Tibial nerve (tissue), 4 donors: Measurements from ENCODE around the gene C1orf35. TPM values are rescaled to one million over a fixed set of nuclear protein-coding genes. Genes with fewer than 3 reads are reported as not detected.

Source experiments
- DNase-seq, 2 donors: peaks; one replicate each; pipeline ENCODE4 v3.0.0-alpha.2; 2019; ENCODE audit warnings: low spot score in 2 of 2
- H3K27ac ChIP-seq, 4 donors: fragments of 200-600 bp; sonication (generic) in 3 of 4; one replicate each; pipeline ENCODE4 v1.5.1; 2017 to 2019; ENCODE audit warnings: mild to moderate bottlenecking in 1 of 4
- H3K27me3 ChIP-seq, 2 donors: fragments of 200-600 bp; sonication (generic) in 1 of 2; one replicate each; pipeline versions ENCODE4 v1.5.1 to v1.6.0; 2017 to 2019
- H3K36me3 ChIP-seq, 3 donors: fragments of 200-600 bp; sonication (generic); one replicate each; pipeline ENCODE4 v1.5.1; 2018 to 2019
- H3K4me1 ChIP-seq, 4 donors: fragments of 200-600 bp; sonication (generic) in 3 of 4; one replicate each; pipeline ENCODE4 v1.5.1; 2017 to 2019
- H3K4me3 ChIP-seq, 4 donors: fragments of 200-600 bp; sonication (generic) in 3 of 4; one replicate each; pipeline ENCODE4 v1.5.1; 2017 to 2019; ENCODE audit warnings: mild to moderate bottlenecking in 1 of 4, moderate library complexity in 1 of 4
- H3K9me3 ChIP-seq, 4 donors: fragments of 200-600 bp; sonication (generic) in 3 of 4; one replicate each; pipeline ENCODE4 v1.5.1; 2017 to 2019
- CTCF ChIP-seq, 5 experiments: fragments of 200-600 bp in 3 of 5; fragments of 450-650 bp in 2 of 5; sonication (generic) in 3 of 5; IDR thresholded peaks; one replicate each; pipeline ENCODE4 v1.5.1; 2016 to 2019; ENCODE audit warnings: antibody characterized with exemption in 5 of 5, mild to moderate bottlenecking in 3 of 5, moderate library complexity in 2 of 5
- EP300 ChIP-seq, 2 donors: sonication (generic); formaldehyde crosslinking; IDR thresholded peaks; one replicate each; pipeline ENCODE4 v1.6.1; 2017; ENCODE audit warnings: antibody characterized with exemption in 2 of 2, mild to moderate bottlenecking in 1 of 2
- POLR2A ChIP-seq, 2 donors: fragments of 450-650 bp; IDR thresholded peaks; one replicate each; pipeline ENCODE4 v1.6.1; 2017; ENCODE audit warnings: antibody characterized with exemption in 2 of 2, mild to moderate bottlenecking in 2 of 2, moderate library complexity in 2 of 2
- WGBS, 2 donors: methylation state at CpG; one replicate each; pipeline ENCODE4 v1.1.5; 2018; 5-methylcytosine and 5-hydroxymethylcytosine counted together
- total RNA-seq, 4 donors: library from RNA; depleted of rRNA; stranded (reverse); fragments of >200 nt; gene quantifications; one replicate each; pipeline ENCODE4 v1.1.0, GENCODE V29; 2016

Gene C1orf35
- total RNA-seq, 4 donors from 2014 or later = 26.4 to 38.5 (median 27.1) TPM

- Histone ChIP-seq H3K9me3 (no peaks in the 10 kb centered on the region), H3K4me3 (no peak overlapping the region), H3K27me3 (no peaks in the 10 kb centered on the region), H3K36me3 (peaks cover 0 to 42% (median 0%) of the 10 kb centered on the region in 3 donors), H3K27ac (peak overlapping the region in 1 of 4 donors; percentile 11), H3K4me1 (peaks cover 0 to 50% (median 29%) of the 10 kb centered on the region in 4 donors)
- no peak for DNase-seq
- no peak for TF ChIP-seq CTCF (IDR thresholded peaks at IDR 0.05)
- no peak for TF ChIP-seq EP300 (IDR thresholded peaks at IDR 0.05)
- TF ChIP-seq POLR2A (IDR thresholded peaks at IDR 0.05) = no peak
- WGBS, 2 donors = 62 to 71% methylated on average over 9 of the region's 9 CpGs
Measured at GRCh38 chr1:228105270-228105995, 2.3 kb upstream of the C1orf35 start.

GRCh38 chr1:228104526-228105269 lies 1.6 kb upstream of the C1orf35 start:
- H3K4me3 ChIP-seq = no peak overlapping the region
- peaks cover 0 to 47% (median 25%) of the 10 kb centered on the region in 4 donors for H3K4me1 ChIP-seq
- H3K36me3 ChIP-seq = peaks cover 0 to 49% (median 0%) of the 10 kb centered on the region in 3 donors
- H3K27me3 ChIP-seq = no peaks in the 10 kb centered on the region
- no peak for DNase-seq
- peak overlapping the region in 2 of 4 donors; percentile 43 to 96 for H3K27ac ChIP-seq
- H3K9me3 ChIP-seq = no peaks in the 10 kb centered on the region
- WGBS, 2 donors = 71 to 74% methylated on average over 4 to 7 of the region's 7 CpGs
- TF ChIP-seq EP300 (IDR thresholded peaks at IDR 0.05) (no peak), POLR2A (IDR thresholded peaks at IDR 0.05) (no peak), CTCF (IDR thresholded peaks at IDR 0.05) (no peak)

- no peaks in the 10 kb centered on the region for H3K9me3 ChIP-seq
- peaks cover 0 to 66% (median 9%) of the 10 kb centered on the region in 3 donors for H3K36me3 ChIP-seq
- H3K27me3 ChIP-seq = no peaks in the 10 kb centered on the region
- peak overlapping the region; percentile 83 to 98 (median 90) for H3K27ac ChIP-seq
- peak overlapping the region; percentile 65 to 100 (median 78) for H3K4me3 ChIP-seq
- DNase-seq = no peak
- TF ChIP-seq POLR2A (IDR thresholded peaks at IDR 0.05) (no peak), EP300 (IDR thresholded peaks at IDR 0.05) (no peak), CTCF (IDR thresholded peaks at IDR 0.05) (no peak)
- 9 to 25% methylated on average over 16 to 23 of the region's 73 CpGs for WGBS, 2 donors
- peaks cover 0 to 44% (median 16%) of the 10 kb centered on the region in 4 donors for H3K4me1 ChIP-seq
Measured at GRCh38 chr1:228101994-228102790, 933 bp downstream of the C1orf35 start.

GRCh38 chr1:228101614-228101993 lies 1.5 kb downstream of the C1orf35 start:
- peak overlapping the region; percentile 83 to 98 (median 90) for H3K27ac ChIP-seq
- peak overlapping the region in 2 of 4 donors; percentile 66 to 89 for H3K4me3 ChIP-seq
- H3K4me1 ChIP-seq = peaks cover 0 to 50% (median 16%) of the 10 kb centered on the region in 4 donors
- H3K27me3 ChIP-seq = no peaks in the 10 kb centered on the region
- no peaks in the 10 kb centered on the region for H3K9me3 ChIP-seq
- TF ChIP-seq POLR2A (IDR thresholded peaks at IDR 0.05) = no peak
- no peak for TF ChIP-seq CTCF (IDR thresholded peaks at IDR 0.05)
- no peak for TF ChIP-seq EP300 (IDR thresholded peaks at IDR 0.05)
- 47 to 54% methylated on average over 8 to 15 of the region's 15 CpGs for WGBS, 2 donors
- H3K36me3 ChIP-seq = peaks cover 0 to 66% (median 9%) of the 10 kb centered on the region in 3 donors
- no peak for DNase-seq
